ENCODE measurements around the gene MYO18A.

The MYO18A gene

GRCh38 chr17:29214215-29215146, 34.3 kb upstream of the MYO18A start:
- no peak overlapping the region for H3K14ac ChIP-seq (ENCODE audit: low read length in 2 of 2)
- WGBS: 96% methylated on average over 8 of the region's 8 CpGs
- H3K4me1 ChIP-seq (ENCODE audit: control insufficient read depth, insufficient read depth, low read depth, low read length): peaks cover 11% of the 10 kb centered on the region
- no peak overlapping the region for H3K4ac ChIP-seq (ENCODE audit: low read depth in 1 of 2, low read length in 2 of 2)
- DNase-seq: no peak
- no peaks in the 10 kb centered on the region for H3K79me1 ChIP-seq (replicated peaks; ENCODE audit: low read length, poor library complexity, severe bottlenecking)
- no peak overlapping the region for H2AFZ ChIP-seq (ENCODE audit: low read depth, low read length)
- no peak overlapping the region for H4K8ac ChIP-seq (ENCODE audit: low read length)
- no peak overlapping the region for H2BK12ac ChIP-seq (ENCODE audit: low read length in 2 of 2)
- H2BK120ac ChIP-seq (ENCODE audit: low read depth, low read length): no peak overlapping the region
- H4K91ac ChIP-seq (ENCODE audit: low read length): no peak overlapping the region
- no peak overlapping the region for H2BK5ac ChIP-seq (ENCODE audit: low read depth, low read length, poor library complexity, severe bottlenecking)
- H3K18ac ChIP-seq (ENCODE audit: low read depth in 1 of 2, low read length in 2 of 2): no peak overlapping the region
- H3K4me3 ChIP-seq (ENCODE audit: insufficient read depth in 1 of 2, low read depth in 1 of 2, low read length in 2 of 2): no peak overlapping the region
- H3K27me3 ChIP-seq (ENCODE audit: control insufficient read depth in 1 of 2, insufficient read depth in 1 of 2, low read length in 2 of 2): no peaks in the 10 kb centered on the region
- H3K27ac ChIP-seq (ENCODE audit: low read length, poor library complexity, severe bottlenecking): no peak overlapping the region
- no peak overlapping the region for H3K23ac ChIP-seq (ENCODE audit: low read length in 2 of 2)
- H3K36me3 ChIP-seq (ENCODE audit: control insufficient read depth in 1 of 2, insufficient read depth in 2 of 2, low read depth in 1 of 2, low read length in 2 of 2): no peaks in the 10 kb centered on the region
- H3K4me2 ChIP-seq (ENCODE audit: low read length, poor library complexity, severe bottlenecking): no peak overlapping the region
- no peaks in the 10 kb centered on the region for H3K9me3 ChIP-seq (ENCODE audit: control insufficient read depth, low read length)
- H3K9ac ChIP-seq (ENCODE audit: low read length): no peak overlapping the region
- H2AK5ac ChIP-seq (ENCODE audit: low read length, severe bottlenecking): no peak overlapping the region
- no peak overlapping the region for H2BK15ac ChIP-seq (ENCODE audit: low read depth, poor library complexity, severe bottlenecking)

GRCh38 chr17:29212681-29213121, 32.5 kb upstream of the MYO18A start:
- no peaks in the 10 kb centered on the region for H3K36me3 ChIP-seq (ENCODE audit: control insufficient read depth in 1 of 2, insufficient read depth in 2 of 2, low read depth in 1 of 2, low read length in 2 of 2)
- 84% methylated on average over 5 of the region's 5 CpGs for WGBS
- DNase-seq: no peak
- H3K4me1 ChIP-seq (ENCODE audit: control insufficient read depth, insufficient read depth, low read depth, low read length): peaks cover 11% of the 10 kb centered on the region
- H2AFZ ChIP-seq (ENCODE audit: low read depth, low read length): no peak overlapping the region
- H2BK5ac ChIP-seq (ENCODE audit: low read depth, low read length, poor library complexity, severe bottlenecking): no peak overlapping the region
- H3K4ac ChIP-seq (ENCODE audit: low read depth in 1 of 2, low read length in 2 of 2): no peak overlapping the region
- no peak overlapping the region for H2BK12ac ChIP-seq (ENCODE audit: low read length in 2 of 2)
- no peak overlapping the region for H3K14ac ChIP-seq (ENCODE audit: low read length in 2 of 2)
- peak overlapping the region; percentile 47 for H3K9ac ChIP-seq (ENCODE audit: low read length)
- no peak overlapping the region for H2BK15ac ChIP-seq (ENCODE audit: low read depth, poor library complexity, severe bottlenecking)
- no peaks in the 10 kb centered on the region for H3K79me1 ChIP-seq (replicated peaks; ENCODE audit: low read length, poor library complexity, severe bottlenecking)
- H3K18ac ChIP-seq (ENCODE audit: low read depth in 1 of 2, low read length in 2 of 2): no peak overlapping the region
- no peak overlapping the region for H4K91ac ChIP-seq (ENCODE audit: low read length)
- no peak overlapping the region for H3K27ac ChIP-seq (ENCODE audit: low read length, poor library complexity, severe bottlenecking)
- no peak overlapping the region for H3K4me2 ChIP-seq (ENCODE audit: low read length, poor library complexity, severe bottlenecking)
- H2BK120ac ChIP-seq (ENCODE audit: low read depth, low read length): no peak overlapping the region
- no peak overlapping the region for H2AK5ac ChIP-seq (ENCODE audit: low read length, severe bottlenecking)
- no peak overlapping the region for H3K23ac ChIP-seq (ENCODE audit: low read length in 2 of 2)
- no peaks in the 10 kb centered on the region for H3K27me3 ChIP-seq (ENCODE audit: control insufficient read depth in 1 of 2, insufficient read depth in 1 of 2, low read length in 2 of 2)
- H3K9me3 ChIP-seq (ENCODE audit: control insufficient read depth, low read length): no peaks in the 10 kb centered on the region
- H4K8ac ChIP-seq (ENCODE audit: low read length): no peak overlapping the region
- no peak overlapping the region for H3K4me3 ChIP-seq (ENCODE audit: insufficient read depth in 1 of 2, low read depth in 1 of 2, low read length in 2 of 2)

GRCh38 chr17:29212094-29212631, 32.0 kb upstream of the MYO18A start:
- H3K23ac ChIP-seq (ENCODE audit: low read length in 2 of 2): no peak overlapping the region
- no peak overlapping the region for H2AFZ ChIP-seq (ENCODE audit: low read depth, low read length)
- no peak overlapping the region for H3K18ac ChIP-seq (ENCODE audit: low read depth in 1 of 2, low read length in 2 of 2)
- no peak overlapping the region for H3K9ac ChIP-seq (ENCODE audit: low read length)
- no peak for DNase-seq
- WGBS: 100% methylated on average over 1 of the region's 1 CpG
- H4K91ac ChIP-seq (ENCODE audit: low read length): no peak overlapping the region
- no peak overlapping the region for H3K4ac ChIP-seq (ENCODE audit: low read depth in 1 of 2, low read length in 2 of 2)
- no peak overlapping the region for H3K4me2 ChIP-seq (ENCODE audit: low read length, poor library complexity, severe bottlenecking)
- H3K9me3 ChIP-seq (ENCODE audit: control insufficient read depth, low read length): no peaks in the 10 kb centered on the region
- no peaks in the 10 kb centered on the region for H3K79me1 ChIP-seq (replicated peaks; ENCODE audit: low read length, poor library complexity, severe bottlenecking)
- no peak overlapping the region for H2BK5ac ChIP-seq (ENCODE audit: low read depth, low read length, poor library complexity, severe bottlenecking)
- H3K14ac ChIP-seq (ENCODE audit: low read length in 2 of 2): no peak overlapping the region
- H2BK120ac ChIP-seq (ENCODE audit: low read depth, low read length): no peak overlapping the region
- peaks cover 11% of the 10 kb centered on the region for H3K4me1 ChIP-seq (ENCODE audit: control insufficient read depth, insufficient read depth, low read depth, low read length)
- no peak overlapping the region for H4K8ac ChIP-seq (ENCODE audit: low read length)
- no peak overlapping the region for H3K27ac ChIP-seq (ENCODE audit: low read length, poor library complexity, severe bottlenecking)
- H2BK12ac ChIP-seq (ENCODE audit: low read length in 2 of 2): no peak overlapping the region
- H2BK15ac ChIP-seq (ENCODE audit: low read depth, poor library complexity, severe bottlenecking): no peak overlapping the region
- no peak overlapping the region for H3K4me3 ChIP-seq (ENCODE audit: insufficient read depth in 1 of 2, low read depth in 1 of 2, low read length in 2 of 2)
- H2AK5ac ChIP-seq (ENCODE audit: low read length, severe bottlenecking): no peak overlapping the region
- no peaks in the 10 kb centered on the region for H3K36me3 ChIP-seq (ENCODE audit: control insufficient read depth in 1 of 2, insufficient read depth in 2 of 2, low read depth in 1 of 2, low read length in 2 of 2)
- no peaks in the 10 kb centered on the region for H3K27me3 ChIP-seq (ENCODE audit: control insufficient read depth in 1 of 2, insufficient read depth in 1 of 2, low read length in 2 of 2)

- DNase-seq: peak; percentile 52
- Histone ChIP-seq H3K4me3 (ENCODE audit: insufficient read depth in 1 of 2, low read depth in 1 of 2, low read length in 2 of 2) (no peak overlapping the region), H3K4me1 (ENCODE audit: control insufficient read depth, insufficient read depth, low read depth, low read length) (peaks cover 6% of the 10 kb centered on the region), H3K9ac (ENCODE audit: low read length) (no peak overlapping the region), H3K4me2 (ENCODE audit: low read length, poor library complexity, severe bottlenecking) (no peak overlapping the region), H3K4ac (ENCODE audit: low read depth in 1 of 2, low read length in 2 of 2) (no peak overlapping the region), H3K14ac (ENCODE audit: low read length in 2 of 2) (no peak overlapping the region), H2BK5ac (ENCODE audit: low read depth, low read length, poor library complexity, severe bottlenecking) (no peak overlapping the region), H3K27me3 (ENCODE audit: control insufficient read depth in 1 of 2, insufficient read depth in 1 of 2, low read length in 2 of 2) (no peaks in the 10 kb centered on the region), H4K91ac (ENCODE audit: low read length) (no peak overlapping the region), H3K23ac (ENCODE audit: low read length in 2 of 2) (no peak overlapping the region), H3K27ac (ENCODE audit: low read length, poor library complexity, severe bottlenecking) (no peak overlapping the region), H4K8ac (ENCODE audit: low read length) (no peak overlapping the region), H3K36me3 (ENCODE audit: control insufficient read depth in 1 of 2, insufficient read depth in 2 of 2, low read depth in 1 of 2, low read length in 2 of 2) (no peaks in the 10 kb centered on the region), H2BK15ac (ENCODE audit: low read depth, poor library complexity, severe bottlenecking) (no peak overlapping the region), H2BK12ac (ENCODE audit: low read length in 2 of 2) (no peak overlapping the region), H3K79me1 (replicated peaks; ENCODE audit: low read length, poor library complexity, severe bottlenecking) (no peaks in the 10 kb centered on the region), H2AK5ac (ENCODE audit: low read length, severe bottlenecking) (no peak overlapping the region), H3K18ac (ENCODE audit: low read depth in 1 of 2, low read length in 2 of 2) (no peak overlapping the region), H2BK120ac (ENCODE audit: low read depth, low read length) (no peak overlapping the region), H3K9me3 (ENCODE audit: control insufficient read depth, low read length) (no peaks in the 10 kb centered on the region), H2AFZ (ENCODE audit: low read depth, low read length) (no peak overlapping the region)
- WGBS: 89% methylated on average over 1 of the region's 2 CpGs
Measured at GRCh38 chr17:29210879-29211278, 30.7 kb upstream of the MYO18A start.

All from mesenchymal stem cell (in vitro differentiated cells and primary cell).